IMR-90 (cell line): ENCODE measurements around the gene CACNA1I. TPM values are rescaled to one million over a fixed set of nuclear protein-coding genes. Genes with fewer than 3 reads are reported as not detected.

ENCODE experiments used
- ATAC-seq: fragments of 200-7000 bp; cut with Tn5 transposase; 2 replicates; pipeline ENCODE4 v1.9.1; 2020; ENCODE audit warnings: low read depth, mild to moderate bottlenecking, moderate library complexity
- BruUV-seq: library from RNA; stranded (reverse); fragments of 400-500 nt; replicated peaks from 2 replicates; lab custom pipeline; 2021; lab: Mats Ljungman, UMichigan
- CTCF ChIA-PET: fragments of 300-600 bp; formaldehyde crosslinking; extraction: SDS; loops from one replicate; lab custom pipeline; 2021; ENCODE audit warnings: antibody characterized with exemption; lab: Yijun Ruan, JAX
- POLR2A ChIA-PET: fragments of 300-600 bp; sonication (Branson Sonifier 250); formaldehyde crosslinking; loops from one replicate; lab custom pipeline; 2022; ENCODE audit warnings: antibody characterized with exemption; ENCODE audit not compliant: unreplicated experiment; lab: Charles Lee
- DNase-seq: peaks from one replicate; pipeline ENCODE4 v3.0.0; 2013
- H2AFZ ChIP-seq: replicated peaks from 2 replicates; pipeline ENCODE3; 2013; ENCODE audit warnings: low read length, mild to moderate bottlenecking; ENCODE audit not compliant: poor library complexity
- H2AK5ac ChIP-seq: 2 replicates; pipeline ENCODE4 v1.6.1; 2013; ENCODE audit warnings: low read depth, low read length, inconsistent platforms
- H2AK9ac ChIP-seq: replicated peaks from 2 replicates; pipeline ENCODE3; 2013; ENCODE audit warnings: mild to moderate bottlenecking, low read depth, low read length, moderate library complexity; ENCODE audit not compliant: poor library complexity
- H2BK120ac ChIP-seq: 2 replicates; pipeline ENCODE4 v1.6.1; 2013; ENCODE audit warnings: low read depth, low read length, inconsistent platforms
- H2BK15ac ChIP-seq: 3 replicates; pipeline ENCODE4 v1.6.1; 2013; ENCODE audit warnings: low read depth, low read length, inconsistent platforms
- H2BK20ac ChIP-seq: 2 replicates; pipeline ENCODE4 v1.6.1; 2013; ENCODE audit warnings: low read depth, mild to moderate bottlenecking, inconsistent platforms, low read length, moderate library complexity
- H2BK5ac ChIP-seq: 2 replicates; pipeline ENCODE4 v1.6.1; 2013; ENCODE audit warnings: mild to moderate bottlenecking, low read depth, low read length, inconsistent platforms; ENCODE audit not compliant: poor library complexity, severe bottlenecking
- H3K14ac ChIP-seq: replicated peaks from 2 replicates; pipeline ENCODE4 v1.6.1; 2013; ENCODE audit warnings: low read depth, low read length, inconsistent platforms
- H3K18ac ChIP-seq: 2 replicates; pipeline ENCODE4 v1.6.1; 2013; ENCODE audit warnings: low read depth, low read length, control low read depth
- H3K23ac ChIP-seq: 2 replicates; pipeline ENCODE4 v1.6.1; 2013; ENCODE audit warnings: low read depth, low read length, inconsistent platforms
- H3K27ac ChIP-seq: 2 replicates; pipeline ENCODE4 v1.5.1; 2013; ENCODE audit warnings: mild to moderate bottlenecking, control low read depth, low read length; ENCODE audit not compliant: insufficient read depth
- H3K27me3 ChIP-seq: 2 replicates; pipeline ENCODE4 v1.6.1; 2013; ENCODE audit warnings: low read length; ENCODE audit not compliant: control insufficient read depth, insufficient read depth
- H3K36me3 ChIP-seq: 2 replicates; pipeline ENCODE4 v1.6.1; 2013; ENCODE audit warnings: low read length, mixed read lengths; ENCODE audit not compliant: control insufficient read depth, insufficient read depth
- H3K4ac ChIP-seq: 2 replicates; pipeline ENCODE4 v1.6.1; 2013; ENCODE audit warnings: low read depth, low read length, inconsistent platforms
- H3K4me1 ChIP-seq: 2 replicates; pipeline ENCODE4 v1.6.1; 2013; ENCODE audit warnings: low read length, mixed read lengths; ENCODE audit not compliant: control insufficient read depth, insufficient read depth
- H3K4me2 ChIP-seq: 2 replicates; pipeline ENCODE4 v1.6.1; 2013; ENCODE audit warnings: low read depth, mild to moderate bottlenecking, control low read depth, low read length, moderate library complexity
- H3K4me3 ChIP-seq: 2 replicates; pipeline ENCODE4 v1.5.1; 2013; ENCODE audit warnings: low read depth, mild to moderate bottlenecking, control low read depth, low read length, moderate library complexity; ENCODE audit not compliant: insufficient read depth
- H3K56ac ChIP-seq: 2 replicates; pipeline ENCODE4 v1.6.1; 2013; ENCODE audit warnings: low read length, inconsistent platforms; ENCODE audit not compliant: insufficient read depth; ENCODE audit errors: extremely low read depth
- H3K79me1 ChIP-seq, 2 experiments: 2 replicates each; pipeline ENCODE4 v1.6.1; 2013; ENCODE audit warnings: low read length in 2 of 2, inconsistent platforms in 1 of 2, low read depth in 1 of 2
- H3K9ac ChIP-seq: 2 replicates; pipeline ENCODE4 v1.6.1; 2013; ENCODE audit warnings: low read depth, low read length, control low read depth
- H3K9me1 ChIP-seq: 2 replicates; pipeline ENCODE4 v1.6.1; 2013; ENCODE audit warnings: low read length, inconsistent platforms; ENCODE audit not compliant: insufficient read depth
- H3K9me3 ChIP-seq: 2 replicates; pipeline ENCODE4 v1.6.1; 2013; ENCODE audit warnings: low read length; ENCODE audit not compliant: control insufficient read depth, insufficient read depth
- H4K20me1 ChIP-seq: 2 replicates; pipeline ENCODE4 v1.6.1; 2013; ENCODE audit warnings: low read length, inconsistent platforms; ENCODE audit not compliant: insufficient read depth
- H4K5ac ChIP-seq: 2 replicates; pipeline ENCODE4 v1.6.1; 2013; ENCODE audit warnings: mild to moderate bottlenecking, low read depth, low read length, control low read depth
- H4K8ac ChIP-seq, 2 experiments: 2 replicates each; pipeline ENCODE4 v1.6.1; 2013; ENCODE audit warnings: low read depth in 2 of 2, low read length in 2 of 2, control low read depth in 1 of 2, inconsistent platforms in 1 of 2
- H4K91ac ChIP-seq: 2 replicates; pipeline ENCODE4 v1.6.1; 2013; ENCODE audit warnings: low read depth, low read length, inconsistent platforms; ENCODE audit not compliant: insufficient read depth
- BHLHE40 ChIP-seq: fragments of 150-350 bp; IDR thresholded peaks from 2 replicates; pipeline ENCODE4 v1.6.1; 2016; ENCODE audit warnings: mild to moderate bottlenecking, low read depth, low read length
- CHD1 ChIP-seq: IDR thresholded peaks from 2 replicates; pipeline ENCODE4 v1.6.1; 2012; ENCODE audit warnings: low read depth, low read length, improper control_type of control experiment
- FOS ChIP-seq: fragments of 150-350 bp; IDR thresholded peaks from 2 replicates; pipeline ENCODE4 v1.6.1; 2016; ENCODE audit warnings: low read depth, low read length
- MAFK ChIP-seq: IDR thresholded peaks from 2 replicates; pipeline ENCODE4 v1.6.1; 2012; ENCODE audit warnings: low read depth, low read length, improper control_type of control experiment
- MAZ ChIP-seq: IDR thresholded peaks from 2 replicates; pipeline ENCODE4 v1.6.1; 2012; ENCODE audit warnings: low read depth, mild to moderate bottlenecking, low read length, improper control_type of control experiment, moderate library complexity, borderline replicate concordance
- POLR2A ChIP-seq: IDR thresholded peaks from 2 replicates; pipeline ENCODE4 v1.6.1; 2012; ENCODE audit warnings: mild to moderate bottlenecking, low read depth, low read length
- RAD21 ChIP-seq: IDR thresholded peaks from 2 replicates; pipeline ENCODE4 v1.6.1; 2012; ENCODE audit warnings: low read length, improper control_type of control experiment
- RCOR1 ChIP-seq: IDR thresholded peaks from 2 replicates; pipeline ENCODE4 v1.6.1; 2012; ENCODE audit warnings: mild to moderate bottlenecking, low read length, improper control_type of control experiment; ENCODE audit not compliant: insufficient replicate concordance
- RFX5 ChIP-seq: IDR thresholded peaks from 2 replicates; pipeline ENCODE4 v1.8.0; 2012; ENCODE audit warnings: low read depth, mild to moderate bottlenecking, low read length, moderate library complexity
- USF2 ChIP-seq: fragments of 150-350 bp; IDR thresholded peaks from 2 replicates; pipeline ENCODE4 v1.6.1; 2017; ENCODE audit warnings: mild to moderate bottlenecking, antibody characterized with exemption, low read length, low read depth
- WGBS, 2 experiments: methylation state at CpG; one replicate each; pipeline versions ENCODE4 v1.1.5 to v1.1.7; 2013; ENCODE audit warnings: missing lambda C conversion rate in 2 of 2; ENCODE audit not compliant: insufficient read length in 1 of 2; ENCODE audit errors: extremely low coverage in 2 of 2; 5-methylcytosine and 5-hydroxymethylcytosine counted together
- dilution Hi-C: fragments of 300-500 bp; cut with HindIII; formaldehyde crosslinking; loops from one replicate; pipeline ENCODE4 v1.14.3; 2018; ENCODE audit warnings: low sequenced_read_pairs; ENCODE audit not compliant: unreplicated experiment
- in situ Hi-C: fragments of 300-500 bp; cut with MboI; formaldehyde crosslinking; loops from 3 replicates; pipeline ENCODE4 v1.14.3; 2019; ENCODE audit warnings: low sequenced_read_pairs, inconsistent platforms, mixed read lengths
- intact Hi-C: fragments of 100-400 bp; cut with micrococcal nuclease; formaldehyde crosslinking; loops from 2 replicates; pipeline ENCODE4 v1.10.0; 2022
- polyA plus RNA-seq, 3 experiments: library from polyadenylated mRNA; depleted of rRNA; stranded (reverse); fragments of >200 nt; gene quantifications; 2 replicates each; pipeline ENCODE4 v1.2.3, GENCODE V29; 2012; ENCODE audit warnings: low replicate concordance in 1 of 3
- total RNA-seq: library from RNA; depleted of rRNA; stranded (reverse); fragments of >200 nt; gene quantifications from 2 replicates; pipeline ENCODE4 v1.2.3, GENCODE V29; 2012

CACNA1I gene
- total and polyA plus RNA-seq, 2 of the 4 experiments (the other 2 are of a cell fraction), result under 0.01 to 0.02 TPM

DNA sequence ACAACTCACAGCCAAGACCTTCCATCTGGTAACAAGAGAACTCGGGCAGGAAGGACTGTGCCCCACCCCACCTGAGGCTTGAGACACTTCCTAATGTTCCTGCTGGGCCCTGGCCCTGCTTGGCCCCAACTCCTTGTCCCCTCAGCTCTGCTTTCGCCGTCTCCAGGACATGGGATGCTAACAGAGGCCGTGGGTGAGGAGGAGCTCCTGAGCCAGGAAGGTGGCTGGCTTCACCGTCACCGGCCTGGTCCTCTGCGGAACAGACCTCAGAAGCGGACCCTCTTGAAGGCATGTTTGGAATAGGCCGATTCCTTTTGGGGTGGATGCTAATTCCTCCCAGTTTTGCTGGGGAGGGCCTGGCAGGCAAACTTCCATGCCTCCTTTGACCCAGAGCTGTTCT, 154.3 kb downstream of the CACNA1I start:
- no peak overlapping the region for H2BK120ac ChIP-seq
- H3K18ac ChIP-seq, result no peak overlapping the region
- H3K9me3 ChIP-seq, result no peaks in the 10 kb centered on the region
- no peak overlapping the region for H2AK5ac ChIP-seq
- no TSS peak for BruUV-seq
- POLR2A ChIA-PET, result no interaction called here
- H3K4me3 ChIP-seq, result no peak overlapping the region
- TF ChIP-seq FOS (no peak), USF2 (no peak), CHD1 (no peak), POLR2A (no peak), RFX5 (no peak), MAFK (no peak), RAD21 (no peak), RCOR1 (no peak), MAZ (no peak), BHLHE40 (no peak)
- no peak overlapping the region for H3K14ac ChIP-seq
- H3K36me3 ChIP-seq, result no peaks in the 10 kb centered on the region
- H3K4me1 ChIP-seq, result peaks cover 3% of the 10 kb centered on the region; the same call in 1 of the 2 replicates
- H2AK9ac ChIP-seq, result no peak overlapping the region
- H3K79me1 ChIP-seq, result no peaks in the 10 kb centered on the region
- H2BK15ac ChIP-seq, result no peak overlapping the region
- no peaks in the 10 kb centered on the region for H3K9me1 ChIP-seq
- H3K4ac ChIP-seq, result no peak overlapping the region
- no peak overlapping the region for H2BK5ac ChIP-seq
- H3K27ac ChIP-seq, result no peak overlapping the region
- peaks cover 41% of the 10 kb centered on the region for H3K27me3 ChIP-seq
- H2BK20ac ChIP-seq, result no peak overlapping the region
- no peak overlapping the region for H3K4me2 ChIP-seq
- WGBS, 2 experiments, result 85% methylated on average over 4 of the region's 9 CpGs; no CpG with 5 or more reads in 1 of the 2 experiments
- CTCF ChIA-PET, result no interaction called here
- no peak overlapping the region for H3K9ac ChIP-seq
- dilution Hi-C loops, result no loop called here
- no peak overlapping the region for H3K56ac ChIP-seq
- H4K5ac ChIP-seq, result no peak overlapping the region
- H3K23ac ChIP-seq, result no peak overlapping the region
- H4K8ac ChIP-seq, result no peak overlapping the region
- intact Hi-C loops, result no loop called here
- no peaks in the 10 kb centered on the region for H4K20me1 ChIP-seq
- no peak overlapping the region for H4K91ac ChIP-seq
- in situ Hi-C loops, result no loop called here
- DNase-seq, result no peak
- no peak for ATAC-seq
- H2AFZ ChIP-seq, result no peak overlapping the region
